Coronary artery (tissue), 2 donors: ENCODE results near the gene FAT3.

Experiments used
- DNase-seq: peaks from one replicate; pipeline ENCODE4 v3.0.0-alpha.2; 2017; ENCODE audit warnings: low spot score
- H3K27ac ChIP-seq, 2 donors: fragments of 200-600 bp; sonication (generic); one replicate each; pipeline ENCODE4 v1.5.1; 2016 to 2019
- H3K4me3 ChIP-seq: fragments of 200-600 bp; sonication (generic); 2 replicates; pipeline ENCODE4 v1.5.1; 2016; ENCODE audit warnings: mild to moderate bottlenecking, moderate library complexity
- TF ChIP-seq, protein P1 (sequence below): fragments of 200-600 bp; sonication (generic); IDR thresholded peaks from one replicate; pipeline ENCODE4 v1.5.1; 2019; ENCODE audit warnings: antibody characterized with exemption

Gene FAT3

DNA sequence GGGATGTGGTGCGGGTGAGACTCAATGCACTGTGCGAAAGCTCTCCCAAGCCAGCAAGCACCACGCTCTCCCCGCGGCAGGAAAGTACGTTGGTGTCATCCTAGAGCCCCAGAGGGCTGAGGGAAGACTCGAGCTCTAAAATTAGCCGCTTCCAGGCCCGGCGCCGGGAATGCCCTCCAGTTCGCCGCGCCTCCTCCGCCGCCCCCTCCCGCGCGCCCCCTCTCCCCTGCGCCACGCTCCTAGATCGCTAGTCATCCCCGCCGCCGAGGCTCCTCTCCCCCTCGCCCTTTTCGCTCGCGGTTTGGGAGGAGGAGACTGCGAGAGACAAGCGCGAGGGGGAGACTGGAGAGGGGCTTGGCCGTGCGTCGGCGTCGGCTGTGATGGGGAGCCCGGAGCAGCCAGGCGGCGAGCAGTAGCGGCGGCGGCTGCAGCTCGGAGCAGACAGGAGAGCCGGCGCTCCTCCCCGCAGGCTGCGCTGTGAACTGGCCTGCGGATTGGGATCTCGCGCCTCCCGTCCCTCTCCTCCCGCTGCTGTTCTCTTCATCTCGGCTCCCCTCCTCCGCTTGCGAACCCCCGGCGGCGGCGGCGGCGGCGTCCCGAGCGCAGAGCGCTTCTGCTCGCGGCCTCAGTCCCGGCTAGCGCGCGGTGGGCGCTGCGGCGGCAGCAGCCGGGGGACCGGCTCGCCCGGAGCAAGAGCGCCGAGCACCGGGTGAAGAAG lies at the start of gene FAT3:
TSS of gene FAT3 (plus strand) at position 412 of the 718 bp plus-strand sequence. CDS start 127,295 bp downstream, outside the sequence.
- peak; percentile 75 for DNase-seq
- Histone ChIP-seq H3K4me3 (peak within 1 kb of the TSS; percentile 79), H3K27ac (peak within 1 kb of the TSS; percentile 80 to 90)
- TF ChIP-seq, protein P1, sequence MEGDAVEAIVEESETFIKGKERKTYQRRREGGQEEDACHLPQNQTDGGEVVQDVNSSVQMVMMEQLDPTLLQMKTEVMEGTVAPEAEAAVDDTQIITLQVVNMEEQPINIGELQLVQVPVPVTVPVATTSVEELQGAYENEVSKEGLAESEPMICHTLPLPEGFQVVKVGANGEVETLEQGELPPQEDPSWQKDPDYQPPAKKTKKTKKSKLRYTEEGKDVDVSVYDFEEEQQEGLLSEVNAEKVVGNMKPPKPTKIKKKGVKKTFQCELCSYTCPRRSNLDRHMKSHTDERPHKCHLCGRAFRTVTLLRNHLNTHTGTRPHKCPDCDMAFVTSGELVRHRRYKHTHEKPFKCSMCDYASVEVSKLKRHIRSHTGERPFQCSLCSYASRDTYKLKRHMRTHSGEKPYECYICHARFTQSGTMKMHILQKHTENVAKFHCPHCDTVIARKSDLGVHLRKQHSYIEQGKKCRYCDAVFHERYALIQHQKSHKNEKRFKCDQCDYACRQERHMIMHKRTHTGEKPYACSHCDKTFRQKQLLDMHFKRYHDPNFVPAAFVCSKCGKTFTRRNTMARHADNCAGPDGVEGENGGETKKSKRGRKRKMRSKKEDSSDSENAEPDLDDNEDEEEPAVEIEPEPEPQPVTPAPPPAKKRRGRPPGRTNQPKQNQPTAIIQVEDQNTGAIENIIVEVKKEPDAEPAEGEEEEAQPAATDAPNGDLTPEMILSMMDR = no peak

DNA sequence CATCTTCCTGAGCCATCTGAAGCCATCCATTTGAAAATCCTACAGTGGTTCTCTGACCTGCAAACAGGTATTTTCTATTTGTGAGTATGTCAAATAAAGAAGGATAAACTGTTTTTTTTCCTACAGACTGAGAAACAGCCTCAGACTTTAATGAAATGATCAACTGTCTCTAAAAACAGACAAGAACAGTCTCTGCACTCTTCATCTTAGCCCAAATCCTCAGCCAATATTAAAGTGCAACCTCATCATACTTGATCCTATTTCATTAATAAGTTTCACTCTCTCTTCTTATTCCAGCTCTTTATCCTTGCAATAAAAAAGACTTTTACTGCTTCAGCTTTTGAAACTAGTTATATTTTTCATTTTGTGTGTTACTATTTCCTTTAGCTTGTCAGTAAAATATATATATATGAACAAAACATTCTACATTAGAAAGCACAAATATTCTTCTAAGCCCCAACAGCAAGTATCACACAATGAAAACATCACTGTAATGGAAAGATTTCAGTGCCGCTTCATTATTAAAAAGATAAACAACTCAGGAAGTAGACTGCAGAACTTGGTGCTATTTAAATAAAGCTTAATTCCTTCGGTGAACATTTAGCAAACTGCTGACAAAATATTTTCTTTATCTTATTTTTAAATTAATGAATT lies 45.5 kb upstream of the FAT3 start:
- DNase-seq = no peak
- TF ChIP-seq, protein P1 = no peak
- no peak overlapping the region for H3K27ac ChIP-seq
- no peak overlapping the region for H3K4me3 ChIP-seq

- Histone ChIP-seq H3K4me3 (no peak overlapping the region), H3K27ac (no peak overlapping the region)
- no peak for DNase-seq
- TF ChIP-seq, protein P1 = no peak
Measured at GRCh38 chr11:92180226-92180625, 44.4 kb upstream of the FAT3 start.

- no peak overlapping the region for H3K27ac ChIP-seq
- TF ChIP-seq, protein P1 = no peak
- no peak for DNase-seq
- H3K4me3 ChIP-seq = no peak overlapping the region
Measured at GRCh38 chr11:92180664-92181251, 43.9 kb upstream of the FAT3 start.

GRCh38 chr11:92190535-92191206 lies 33.9 kb upstream of the FAT3 start:
- H3K27ac ChIP-seq = no peak overlapping the region
- H3K4me3 ChIP-seq = no peak overlapping the region
- TF ChIP-seq, protein P1 = no peak
- DNase-seq = no peak

DNA sequence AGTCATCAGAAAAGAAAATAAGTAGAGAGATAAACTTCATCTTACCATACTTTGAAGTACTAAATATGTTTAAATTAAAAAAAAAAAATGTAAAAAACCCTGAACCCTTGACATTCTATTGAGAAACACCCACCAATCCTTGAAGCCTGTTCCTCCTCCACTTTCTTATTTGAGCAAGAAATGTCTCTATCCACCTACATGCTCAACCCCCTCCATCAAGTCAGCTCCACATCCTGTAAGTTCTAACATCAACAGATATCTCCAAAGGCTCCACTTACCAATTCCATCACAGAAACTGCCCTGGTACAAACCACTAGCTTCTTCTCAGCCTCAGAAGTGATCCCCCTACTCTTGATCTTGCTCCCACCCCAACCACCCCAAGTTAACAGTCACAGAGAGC lies 32.5 kb upstream of the FAT3 start:
- Histone ChIP-seq H3K4me3 (no peak overlapping the region), H3K27ac (no peak overlapping the region)
- DNase-seq = no peak
- TF ChIP-seq, protein P1 = no peak
